Stimulated activated CD8-positive, alpha-beta memory T cell treated with anti-CD3 and anti-CD28 coated beads, Interleukin-4, amount 100 ng/mL, for 4 hours (primary cell): ENCODE results near the gene KRTAP10-8.
"Not testable (repeated sequence)": the region's sequence is repeated elsewhere in the genome, so short reads cannot be mapped to it uniquely, and the experiment has no call there.

Experiments used
- DNase-seq, 2 donors: peaks; one replicate each; pipeline ENCODE4 v3.0.0-alpha.2; 2020; ENCODE audit warnings: low read depth in 2 of 2, low spot score in 1 of 2

The KRTAP10-8 gene

DNA sequence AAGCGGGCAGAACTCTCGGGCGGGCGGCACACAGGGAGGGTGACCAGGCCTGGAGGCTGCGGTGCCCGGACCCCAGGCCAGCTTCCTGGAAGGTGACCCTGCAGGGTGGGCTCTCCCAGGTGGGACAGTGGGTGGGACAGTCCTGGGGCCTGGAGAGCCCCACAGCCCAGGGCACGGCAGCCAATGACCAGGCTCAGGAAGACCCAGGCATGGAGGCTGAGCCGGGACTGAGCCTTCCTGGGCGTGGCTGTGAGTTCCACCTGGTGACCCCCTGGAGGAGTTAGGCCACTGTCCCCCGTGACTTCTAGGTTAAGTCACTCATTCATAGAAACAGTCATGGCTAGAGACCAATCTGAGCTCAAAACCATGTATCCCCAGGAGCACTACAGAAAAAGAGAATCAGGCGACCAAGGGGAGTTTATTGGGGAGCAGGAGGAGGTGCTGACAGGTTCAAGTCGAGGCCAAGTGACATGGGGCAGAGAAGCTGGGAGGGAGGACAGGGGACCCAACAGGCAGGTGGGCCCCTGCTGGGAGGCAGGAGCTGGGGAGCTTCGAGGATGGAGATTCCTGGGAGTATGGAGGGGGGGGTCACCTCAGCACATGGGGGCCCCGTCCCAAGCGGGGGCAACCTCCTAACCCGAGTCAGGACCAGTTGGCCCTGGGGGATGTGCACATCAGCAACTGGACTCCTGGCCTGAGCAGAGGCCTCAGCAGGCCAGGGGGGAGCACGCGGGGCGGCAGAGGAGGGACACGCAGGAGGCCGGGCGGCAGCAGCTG lies 32.6 kb upstream of the KRTAP10-8 start:
- DNase-seq, result no peak

DNA sequence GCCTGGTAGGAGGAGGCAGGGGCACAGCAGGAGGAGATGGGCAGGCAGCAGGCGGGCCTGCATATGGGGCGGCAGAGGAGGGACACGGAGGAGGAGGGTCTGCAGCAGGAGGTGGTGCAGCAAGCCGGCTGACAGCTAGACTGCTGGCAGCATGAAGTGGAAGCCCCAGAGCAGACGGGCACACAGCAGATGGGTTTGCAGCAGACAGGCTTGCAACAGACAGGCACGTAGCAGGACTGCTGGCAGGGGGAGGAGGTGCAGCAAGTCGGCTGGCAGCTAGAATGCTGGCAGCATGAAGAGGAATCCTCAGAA lies 32.1 kb upstream of the KRTAP10-8 start:
- no peak for DNase-seq

DNA sequence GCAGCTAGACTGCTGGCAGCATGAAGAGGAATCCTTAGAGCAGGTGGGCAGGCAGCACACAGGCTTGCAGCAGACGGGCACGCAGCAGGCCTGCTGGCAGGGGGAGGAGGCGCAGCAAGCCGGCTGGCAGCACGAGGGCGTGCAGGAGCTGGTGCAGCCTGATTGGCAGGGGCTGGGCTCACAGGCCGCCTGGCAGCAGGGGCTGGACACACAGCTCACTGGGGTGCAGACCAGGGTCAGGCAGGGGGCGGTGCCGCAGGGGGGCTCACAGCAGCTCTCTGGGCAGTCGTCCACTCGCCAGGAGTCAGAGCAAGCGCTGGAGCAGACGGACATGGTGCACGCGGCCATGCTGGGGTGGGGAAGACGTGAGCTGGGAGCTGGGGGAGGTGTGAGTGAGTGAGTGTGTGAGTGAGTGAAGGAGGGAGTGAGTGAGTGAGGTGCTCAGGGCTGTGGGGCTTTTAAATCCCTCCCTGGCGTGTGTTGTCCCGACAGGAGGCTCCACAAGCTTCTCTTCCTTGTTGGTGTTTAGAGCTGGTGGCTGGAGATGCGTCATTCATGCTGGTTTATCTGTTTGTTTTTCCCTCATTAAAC lies 31.6 kb upstream of the KRTAP10-8 start, which contains the start of gene KRTAP10-5:
TSS of gene KRTAP10-5 (minus strand) at position 374 of the 591 bp plus-strand sequence. CDS start at position 348, 26 bp downstream.
- DNase-seq, result not testable (repeated sequence)

DNA sequence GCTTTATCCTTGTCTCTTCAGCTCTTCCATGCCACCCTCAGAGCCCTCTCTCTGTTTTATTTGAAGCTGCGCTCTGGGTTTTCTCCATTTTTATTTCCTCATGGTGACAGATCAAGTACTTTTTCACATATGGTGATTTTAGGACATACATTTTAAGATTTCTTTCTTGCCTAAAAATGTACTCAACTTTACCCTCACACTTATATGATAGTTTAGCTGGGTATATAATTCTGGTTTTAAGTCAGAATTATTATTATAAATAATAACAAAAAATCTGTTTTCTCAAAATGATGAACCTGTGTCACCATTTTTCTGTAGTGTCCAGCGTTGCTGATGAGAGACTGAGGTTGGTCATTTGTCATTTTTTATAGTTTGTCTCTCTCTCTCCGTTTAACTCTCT lies 30.7 kb upstream of the KRTAP10-8 start:
- no peak for DNase-seq

DNA sequence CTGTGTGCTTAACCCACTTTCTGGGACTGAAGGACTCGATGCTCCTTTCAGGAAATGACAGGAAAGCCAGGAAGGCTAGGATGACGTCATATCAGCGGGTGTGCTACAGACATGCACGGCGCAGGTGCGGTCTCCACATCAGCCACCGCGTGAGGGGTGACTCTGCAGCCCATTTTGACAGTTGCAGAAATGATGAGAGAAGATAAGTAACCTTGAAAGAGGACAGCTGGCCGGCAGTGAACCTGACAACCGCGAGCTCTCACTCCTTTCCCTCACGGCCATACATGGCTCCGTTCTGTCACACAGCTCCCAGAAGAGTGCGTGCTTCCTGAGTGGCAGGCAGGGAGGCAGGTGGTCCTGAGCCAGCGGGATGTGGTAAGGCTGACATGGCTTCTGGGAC lies 29.8 kb upstream of the KRTAP10-8 start:
- DNase-seq, result no peak

DNA sequence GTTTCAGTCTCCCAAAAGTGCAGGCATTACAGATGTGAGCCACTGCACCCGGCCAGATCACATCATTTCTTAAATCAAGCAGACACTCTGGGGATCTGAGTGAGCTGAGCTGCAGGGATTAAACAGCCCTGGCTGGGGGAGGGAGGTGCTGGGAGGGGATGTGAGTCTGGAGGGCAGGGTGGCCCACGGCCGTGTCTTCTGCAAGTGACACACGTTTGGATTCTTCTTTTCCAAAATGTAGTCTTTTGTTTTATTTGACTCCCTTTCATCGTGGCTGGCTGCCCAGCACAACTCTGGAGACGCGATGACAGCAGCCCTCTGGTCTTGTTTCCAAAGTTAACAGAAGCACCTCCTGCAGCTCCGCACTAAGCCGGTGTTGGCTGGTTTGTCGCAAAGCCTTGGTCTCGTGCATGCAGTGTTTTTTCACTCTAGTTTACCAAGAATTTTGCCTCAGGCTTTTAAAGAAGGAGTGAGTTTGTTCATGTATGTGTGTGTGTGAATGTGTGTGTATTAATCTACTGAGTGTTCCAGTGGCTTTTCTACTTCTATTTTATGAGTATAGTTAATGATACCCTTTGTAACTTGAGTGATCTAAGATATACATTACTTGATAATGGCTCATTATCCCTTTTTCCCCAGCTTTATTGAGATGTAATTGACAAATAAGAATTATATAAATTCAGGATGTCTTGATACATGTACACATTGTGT lies 28.6 kb upstream of the KRTAP10-8 start:
- no peak for DNase-seq

DNA sequence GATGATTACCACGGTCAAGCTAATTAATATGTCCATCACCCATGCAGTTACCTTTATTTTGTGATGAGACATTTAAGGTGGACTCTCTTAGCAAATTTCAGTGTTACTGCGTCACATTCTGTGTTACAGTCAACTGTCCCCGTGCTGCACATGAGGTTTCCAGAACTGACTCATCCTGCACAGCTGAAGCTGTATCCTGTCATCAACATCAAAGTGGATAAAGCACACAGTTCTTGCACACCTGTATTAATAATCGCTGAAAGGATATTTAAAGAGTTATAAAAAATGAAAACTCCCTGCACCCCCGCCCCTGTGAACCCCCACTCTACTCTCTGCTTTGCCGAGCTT lies 28.1 kb upstream of the KRTAP10-8 start:
- no peak for DNase-seq

DNA sequence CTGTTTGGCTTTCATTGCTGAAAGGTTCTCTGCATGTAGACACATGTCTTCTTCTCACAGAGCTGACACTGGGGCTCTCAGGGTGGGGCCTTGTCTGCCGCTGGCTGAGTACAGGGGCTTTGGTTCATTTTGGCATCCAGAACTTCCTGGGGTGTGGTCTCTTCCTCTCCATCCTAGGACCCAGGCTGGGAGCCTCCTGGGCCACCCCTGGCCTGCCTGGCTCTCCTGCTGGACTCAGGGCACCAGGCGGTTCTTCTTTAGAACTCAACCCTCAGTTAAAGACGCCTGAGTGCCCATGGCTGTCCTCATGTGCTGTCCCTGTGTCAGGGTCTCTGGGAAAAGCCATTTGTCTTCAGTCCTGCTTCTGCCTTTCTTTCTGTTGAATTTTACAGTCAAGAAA lies 26.0 kb upstream of the KRTAP10-8 start:
- DNase-seq, result no peak

DNA sequence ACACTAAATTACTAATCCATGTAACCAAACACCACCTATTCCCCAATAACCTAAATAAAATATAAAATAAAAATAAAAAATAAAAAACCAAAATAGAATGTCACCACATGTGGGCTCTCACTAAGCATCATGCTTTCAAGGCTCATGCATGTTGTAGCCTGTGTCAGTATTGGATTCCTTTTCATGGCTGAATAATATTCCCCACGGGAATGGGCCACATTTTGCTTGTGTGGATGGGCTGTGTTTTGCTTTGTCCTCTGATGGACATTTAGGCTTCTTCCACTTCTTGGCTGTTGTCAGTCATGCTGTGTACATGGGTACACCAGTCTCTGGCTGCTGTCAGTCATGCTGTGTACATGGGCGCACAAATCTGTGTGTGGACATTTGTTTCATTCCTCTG lies 22.8 kb upstream of the KRTAP10-8 start:
- no peak for DNase-seq

DNA sequence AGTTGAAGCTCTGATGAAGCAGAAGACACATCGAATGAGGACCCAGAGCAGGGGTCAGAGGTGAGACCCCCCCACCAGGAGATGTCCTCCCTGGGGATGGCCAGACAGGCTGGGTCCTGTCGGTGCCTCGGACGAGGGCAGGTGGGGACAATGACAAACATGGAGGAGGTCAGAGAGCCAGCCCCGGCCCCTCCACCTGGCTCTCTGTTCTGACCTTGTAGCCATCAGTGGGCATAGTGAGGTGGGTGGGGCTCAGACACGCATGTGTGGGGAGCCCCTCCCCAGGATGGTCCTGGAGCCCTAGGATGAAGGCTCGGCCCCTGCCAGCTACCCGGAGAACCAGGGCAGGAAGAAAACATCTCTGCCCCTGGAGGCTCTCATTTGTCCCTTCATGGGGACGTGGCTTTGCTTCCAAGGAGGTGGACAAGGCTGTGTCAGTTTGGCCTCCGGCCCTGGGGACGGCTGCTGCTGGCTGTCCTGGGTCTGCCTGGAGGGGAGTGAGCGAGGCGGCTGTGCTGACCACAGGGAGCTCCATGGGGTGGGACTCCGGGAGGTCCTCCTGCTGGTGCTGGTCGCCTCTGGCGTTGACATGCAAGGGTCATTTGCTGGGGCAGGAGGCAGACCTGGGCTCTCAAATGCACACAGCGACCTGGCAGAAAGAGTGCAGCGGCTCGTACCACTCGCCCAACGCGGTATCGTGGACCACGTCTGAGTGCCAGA lies 22.1 kb upstream of the KRTAP10-8 start:
- DNase-seq, result no peak

DNA sequence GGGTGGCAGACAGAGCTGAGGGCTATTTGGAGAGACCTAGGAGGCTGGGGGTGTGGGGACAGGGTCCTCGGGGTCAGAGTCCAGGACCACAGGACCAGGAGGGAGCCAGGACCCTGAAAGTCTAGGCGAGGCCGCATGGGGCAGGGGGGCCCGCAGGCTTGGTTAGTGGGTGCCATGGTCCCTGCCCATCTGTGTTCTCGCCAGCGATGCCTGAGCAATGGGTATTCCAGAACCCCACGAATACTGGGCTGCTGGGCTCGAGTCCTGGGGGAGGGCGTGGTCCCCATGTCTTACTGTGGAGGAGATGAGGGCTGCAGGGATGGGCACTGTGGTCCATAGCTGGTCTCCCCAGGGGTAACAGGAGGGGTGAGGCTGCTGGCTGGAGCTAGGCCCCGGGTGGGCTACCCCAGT lies 21.6 kb upstream of the KRTAP10-8 start:
- no peak for DNase-seq

DNA sequence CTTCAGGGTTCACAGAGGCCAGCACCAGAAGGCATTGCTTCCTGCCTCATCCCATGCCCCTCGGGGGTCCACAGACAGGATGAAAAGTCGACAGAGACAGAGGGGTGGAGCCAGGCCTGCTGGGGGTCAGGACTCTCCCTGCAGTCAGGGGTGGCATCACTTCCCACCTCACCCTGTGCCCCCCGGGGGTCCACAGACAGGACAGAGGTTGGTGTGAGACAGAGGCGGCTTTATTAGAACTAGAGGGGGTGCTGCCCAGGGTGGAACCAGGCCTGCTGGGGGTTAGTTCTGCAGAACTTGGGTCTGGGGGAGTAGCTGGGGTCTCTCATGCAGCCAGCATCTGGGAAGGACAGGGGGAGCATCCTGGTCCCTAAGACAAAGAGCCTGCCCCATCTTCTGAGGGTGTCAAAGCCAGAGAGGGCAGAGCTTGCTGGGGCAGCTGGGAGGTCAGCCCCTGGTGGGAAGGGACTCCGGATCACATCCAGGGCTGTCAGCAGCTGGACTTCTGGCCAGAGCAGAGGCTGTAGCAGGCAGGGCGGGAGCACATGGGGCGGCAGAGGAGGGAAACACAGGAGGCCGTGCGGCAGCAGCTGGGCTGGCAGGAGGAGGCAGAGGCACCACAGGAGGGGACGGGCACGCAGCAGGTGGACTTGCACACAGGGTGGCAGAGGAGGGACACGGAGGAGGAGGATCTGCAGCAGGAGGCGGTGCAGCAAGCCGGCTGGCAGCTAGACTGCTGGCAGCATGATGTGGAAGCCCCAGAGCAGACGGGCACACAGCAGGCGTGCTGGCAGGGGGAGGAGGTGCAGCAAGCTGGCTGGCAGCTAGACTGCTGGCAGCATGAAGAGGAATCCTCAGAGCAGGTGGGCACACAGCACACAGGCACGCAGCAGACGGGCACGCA lies 20.7 kb upstream of the KRTAP10-8 start:
- not testable (repeated sequence) for DNase-seq

DNA sequence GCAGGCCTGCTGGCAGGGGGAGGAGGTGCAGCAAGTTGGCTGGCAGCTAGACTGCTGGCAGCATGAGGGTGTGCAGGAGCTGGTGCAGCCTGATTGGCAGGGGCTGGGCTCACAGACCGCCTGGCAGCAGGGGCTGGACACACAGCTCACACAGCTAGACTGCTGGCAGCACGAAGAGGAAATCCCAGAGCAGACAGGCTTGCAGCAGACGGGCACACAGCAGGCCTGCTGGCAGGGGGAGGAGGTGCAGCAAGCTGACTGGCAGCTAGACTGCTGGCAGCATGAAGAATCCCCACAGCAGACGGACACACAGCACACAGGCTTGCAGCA lies 20.1 kb upstream of the KRTAP10-8 start:
- not testable (repeated sequence) for DNase-seq

DNA sequence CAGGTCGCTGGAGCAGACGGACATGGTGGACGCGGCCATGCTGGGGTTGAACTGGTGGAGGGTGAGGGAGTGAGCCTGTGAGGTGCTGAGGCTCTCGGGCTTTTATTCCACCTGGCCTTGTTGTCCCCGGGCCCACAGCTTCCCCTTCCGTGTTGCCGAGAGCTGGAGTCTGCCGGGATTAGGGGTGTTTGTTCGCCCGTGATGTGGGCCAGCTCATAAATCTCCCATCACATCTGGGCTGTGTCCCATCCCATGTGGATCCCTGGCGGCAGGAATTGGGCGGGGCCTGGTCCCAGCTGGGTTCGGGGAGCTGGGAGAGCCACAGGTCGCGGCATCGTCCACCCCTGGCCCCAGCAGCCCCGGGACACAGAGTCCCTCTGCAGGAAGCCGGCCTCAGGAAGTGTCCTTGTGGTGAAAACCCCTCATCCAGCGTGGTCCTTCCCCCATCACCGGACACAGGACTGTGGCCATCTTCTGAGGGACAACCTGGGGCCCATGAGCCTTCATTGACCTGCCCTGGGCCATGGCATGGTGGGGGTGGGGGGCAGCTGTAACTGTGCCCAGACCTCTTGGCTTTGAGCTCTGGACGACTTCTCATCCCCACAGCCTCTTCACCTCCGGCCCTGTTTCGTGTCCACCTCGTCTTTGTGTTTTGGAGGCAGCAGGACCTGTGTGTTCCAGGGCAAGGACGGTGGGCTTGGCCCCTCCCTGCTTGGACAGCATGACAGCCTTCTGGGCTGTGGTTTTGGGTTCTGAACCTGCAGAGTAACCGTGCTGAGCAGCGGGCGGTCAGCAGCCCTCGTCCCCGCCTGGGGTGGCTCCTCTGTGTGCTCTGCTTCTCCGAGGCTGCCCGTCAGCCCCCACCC lies 19.2 kb upstream of the KRTAP10-8 start, which contains the start of gene KRTAP10-6:
TSS of gene KRTAP10-6 (minus strand) at position 60 of the 866 bp plus-strand sequence. CDS start at position 39, 21 bp downstream.
- DNase-seq, result no peak

DNA sequence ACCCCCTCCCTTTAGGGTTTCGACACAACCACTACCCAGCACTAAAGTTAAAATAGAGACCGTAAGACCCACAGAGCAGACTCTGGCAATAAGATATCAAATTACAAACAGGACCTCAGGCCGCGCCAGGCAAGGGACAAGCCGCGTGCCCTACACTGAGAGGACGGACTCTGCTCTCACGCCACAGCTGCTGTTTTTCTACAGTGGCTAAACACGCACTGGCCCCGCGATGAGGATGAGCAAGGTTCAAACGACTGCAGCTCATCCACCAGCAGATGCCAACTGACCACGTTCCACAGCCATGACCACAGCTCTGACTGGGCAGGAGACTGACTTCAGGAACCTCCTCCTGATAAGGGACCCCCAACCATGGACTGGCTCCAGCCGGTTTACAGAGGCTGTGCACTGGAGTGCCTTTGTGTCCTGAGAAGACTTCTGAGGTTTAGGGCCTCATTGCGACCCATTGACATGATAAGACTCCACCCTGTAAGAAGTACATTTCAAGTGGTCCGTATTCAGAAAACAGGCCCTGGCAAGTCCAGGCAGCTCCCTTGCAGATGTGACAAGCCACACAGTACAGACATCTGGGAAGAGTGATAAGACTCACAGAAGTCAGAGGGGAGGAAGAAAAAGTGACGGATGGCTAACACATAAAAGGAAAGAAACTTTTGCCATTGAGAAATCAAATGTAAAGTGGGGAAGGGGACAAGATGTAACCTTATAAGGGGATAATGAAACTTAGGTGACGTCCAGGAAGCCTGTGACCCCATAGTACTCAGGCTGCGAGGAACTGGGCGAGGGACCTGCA lies 18.1 kb upstream of the KRTAP10-8 start:
- no peak for DNase-seq

DNA sequence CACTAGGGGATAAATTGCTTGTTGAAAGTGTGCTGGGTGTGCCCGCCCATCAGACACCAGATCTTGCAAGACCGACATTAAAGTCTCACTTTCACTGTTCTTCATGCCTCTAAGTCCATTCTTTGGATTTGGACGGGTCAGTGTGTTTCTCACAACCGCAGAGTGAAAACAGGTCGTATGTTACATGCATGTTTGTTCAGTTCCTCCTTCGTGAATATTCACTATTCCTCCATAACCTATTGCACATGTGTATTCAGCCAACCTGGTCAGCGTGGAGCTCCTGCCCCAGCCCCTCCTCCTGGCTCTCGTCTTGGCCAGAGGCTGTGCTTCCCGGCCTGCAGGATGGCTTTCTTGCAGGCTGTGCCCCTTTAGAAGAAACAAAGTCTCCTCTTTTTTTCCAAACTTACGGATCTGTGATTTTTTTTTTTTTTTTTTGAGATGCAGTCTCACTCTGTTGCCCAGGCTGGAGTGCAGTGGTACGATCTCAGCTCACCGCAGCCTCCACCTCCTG lies 17.4 kb upstream of the KRTAP10-8 start:
- no peak for DNase-seq

DNA sequence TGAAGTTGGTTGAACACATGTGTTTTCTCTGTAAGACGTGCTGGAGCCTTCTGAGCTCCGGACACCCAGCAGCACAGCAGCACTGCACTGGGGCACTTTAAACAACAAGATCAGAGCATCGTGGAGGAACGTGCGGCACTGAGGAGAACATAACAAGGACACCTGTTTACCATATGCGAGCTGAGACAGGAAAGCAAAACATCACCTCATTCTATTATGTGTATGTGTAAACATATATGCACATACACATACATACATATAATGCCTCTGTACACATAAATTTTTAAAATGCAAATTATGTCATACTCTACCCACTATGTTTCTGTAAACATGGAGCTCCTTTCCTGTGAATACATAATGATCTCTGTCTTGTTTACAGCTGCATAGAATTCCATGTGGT lies 16.4 kb upstream of the KRTAP10-8 start:
- DNase-seq, result no peak

DNA sequence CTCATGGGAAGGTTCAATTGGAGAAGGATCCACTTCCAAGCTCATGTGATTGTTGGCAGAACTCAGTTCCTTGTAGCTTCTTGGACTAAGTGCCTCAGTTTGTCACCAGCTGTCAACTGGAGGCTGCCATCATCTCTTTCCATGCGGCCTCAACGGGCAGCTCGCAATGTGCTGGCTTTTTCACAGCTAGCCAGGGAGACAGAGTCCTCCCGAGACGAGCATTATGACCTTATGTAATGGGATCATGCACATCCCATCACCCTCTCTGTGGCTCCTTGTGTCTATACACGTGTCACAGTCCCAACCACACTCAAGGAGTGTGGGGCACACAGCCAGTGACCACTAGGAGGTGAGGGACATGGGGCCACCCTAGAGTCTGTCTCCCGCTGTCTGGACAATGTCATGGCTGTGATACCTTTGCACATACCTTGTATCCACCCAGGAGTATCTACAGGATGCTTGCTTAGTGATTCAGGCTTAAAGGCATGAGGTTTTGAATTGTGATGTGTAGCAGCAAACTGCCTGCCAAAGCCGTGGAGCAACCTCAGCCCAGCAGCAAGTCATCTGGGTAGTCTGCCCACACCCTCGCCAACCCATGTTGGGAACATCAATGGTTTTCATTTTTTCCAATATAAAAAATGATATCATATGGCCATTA lies 15.7 kb upstream of the KRTAP10-8 start:
- DNase-seq, result no peak
